ENCODE results near the gene KCNJ6. TPM values are rescaled to one million over a fixed set of nuclear protein-coding genes. Genes with fewer than 3 reads are reported as not detected.

KCNJ6 gene
- total RNA-seq, 2 experiments from 2014 or later, result not detected

DNA sequence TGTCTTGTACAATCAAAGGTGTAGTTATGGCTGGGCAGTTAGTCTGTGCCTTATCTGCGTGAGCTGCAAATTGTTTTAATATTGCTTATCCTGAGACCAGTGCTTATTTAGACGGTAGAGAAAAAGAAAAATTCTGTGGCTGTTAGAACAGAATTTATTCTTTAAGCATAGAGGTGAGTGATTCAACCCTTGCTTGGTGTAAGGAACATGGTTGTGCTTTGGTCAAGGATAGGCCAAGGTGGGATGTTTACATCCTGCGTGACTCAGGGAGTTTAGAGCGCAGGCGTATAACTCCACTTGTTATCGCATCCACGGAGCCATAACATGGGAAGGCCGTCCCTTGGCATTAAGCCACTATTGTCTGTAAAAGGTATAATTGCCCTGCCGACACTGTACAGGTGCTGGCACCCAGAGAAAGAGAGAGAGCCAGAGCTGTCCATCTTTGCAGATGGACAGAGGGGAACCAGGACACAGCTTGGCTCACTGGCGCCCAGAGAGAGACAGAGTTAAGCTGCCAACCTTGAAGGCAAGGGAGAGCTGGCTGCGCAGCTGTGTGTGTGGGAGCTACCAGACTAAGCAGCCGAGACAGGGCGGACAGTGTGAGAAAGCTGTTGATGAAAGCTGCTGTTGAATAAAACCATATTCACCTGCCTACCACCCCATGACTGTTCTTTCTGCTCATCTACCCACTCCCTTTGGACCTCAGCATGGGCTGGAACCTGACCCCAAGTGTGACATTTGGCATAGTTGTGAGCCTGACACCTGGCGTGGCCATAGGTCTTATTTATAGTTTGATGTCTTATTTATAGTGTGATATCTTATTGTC is 349.3 kb downstream of the KCNJ6 start:
- Histone ChIP-seq H3K79me2 (ENCODE audit: insufficient read depth, low read depth, low read length) (no peaks in the 10 kb centered on the region), H3K4me1 (ENCODE audit: insufficient read depth, low read length, poor library complexity, severe bottlenecking) (peaks cover 10% of the 10 kb centered on the region), H3K27ac (ENCODE audit: low read depth, low read length, poor library complexity, severe bottlenecking) (no peak overlapping the region), H3K4me2 (ENCODE audit: low read length) (no peak overlapping the region), H2AFZ (ENCODE audit: low read length) (no peak overlapping the region), H3K9me2 (ENCODE audit: insufficient read depth, low read length) (no peaks in the 10 kb centered on the region), H4K20me1 (ENCODE audit: insufficient read depth, low read length) (no peaks in the 10 kb centered on the region), H3K4me3 (ENCODE audit: low read depth, low read length, poor library complexity, severe bottlenecking) (no peak overlapping the region), H3K36me3 (ENCODE audit: insufficient read depth, low read length) (no peaks in the 10 kb centered on the region), H3K9me3 (ENCODE audit: low read length) (no peaks in the 10 kb centered on the region)
- intact Hi-C loops (cut with micrococcal nuclease; ENCODE audit: unreplicated experiment), result no loop called here
- ChIA-PET CTCF (ENCODE audit: unreplicated experiment) (no interaction called here), POLR2A (interaction anchor here (0.7 kb wide), 2 partner anchors 15 to 393 kb away, joined by 3 to 5 read pairs; no protein-coding TSS in a partner anchor)
- TF ChIP-seq, protein P1, sequence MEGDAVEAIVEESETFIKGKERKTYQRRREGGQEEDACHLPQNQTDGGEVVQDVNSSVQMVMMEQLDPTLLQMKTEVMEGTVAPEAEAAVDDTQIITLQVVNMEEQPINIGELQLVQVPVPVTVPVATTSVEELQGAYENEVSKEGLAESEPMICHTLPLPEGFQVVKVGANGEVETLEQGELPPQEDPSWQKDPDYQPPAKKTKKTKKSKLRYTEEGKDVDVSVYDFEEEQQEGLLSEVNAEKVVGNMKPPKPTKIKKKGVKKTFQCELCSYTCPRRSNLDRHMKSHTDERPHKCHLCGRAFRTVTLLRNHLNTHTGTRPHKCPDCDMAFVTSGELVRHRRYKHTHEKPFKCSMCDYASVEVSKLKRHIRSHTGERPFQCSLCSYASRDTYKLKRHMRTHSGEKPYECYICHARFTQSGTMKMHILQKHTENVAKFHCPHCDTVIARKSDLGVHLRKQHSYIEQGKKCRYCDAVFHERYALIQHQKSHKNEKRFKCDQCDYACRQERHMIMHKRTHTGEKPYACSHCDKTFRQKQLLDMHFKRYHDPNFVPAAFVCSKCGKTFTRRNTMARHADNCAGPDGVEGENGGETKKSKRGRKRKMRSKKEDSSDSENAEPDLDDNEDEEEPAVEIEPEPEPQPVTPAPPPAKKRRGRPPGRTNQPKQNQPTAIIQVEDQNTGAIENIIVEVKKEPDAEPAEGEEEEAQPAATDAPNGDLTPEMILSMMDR (conservative IDR thresholded peaks at IDR 0.05; ENCODE audit: low read length), result no peak
- no peak for TF ChIP-seq EZH2phosphoT487 (IDR thresholded peaks at IDR 0.05; ENCODE audit: borderline replicate concordance, low read depth, low read length)
- BruUV-seq (replicated peaks), result no TSS peak
- no peak for DNase-seq (ENCODE audit: low spot score)

DNA sequence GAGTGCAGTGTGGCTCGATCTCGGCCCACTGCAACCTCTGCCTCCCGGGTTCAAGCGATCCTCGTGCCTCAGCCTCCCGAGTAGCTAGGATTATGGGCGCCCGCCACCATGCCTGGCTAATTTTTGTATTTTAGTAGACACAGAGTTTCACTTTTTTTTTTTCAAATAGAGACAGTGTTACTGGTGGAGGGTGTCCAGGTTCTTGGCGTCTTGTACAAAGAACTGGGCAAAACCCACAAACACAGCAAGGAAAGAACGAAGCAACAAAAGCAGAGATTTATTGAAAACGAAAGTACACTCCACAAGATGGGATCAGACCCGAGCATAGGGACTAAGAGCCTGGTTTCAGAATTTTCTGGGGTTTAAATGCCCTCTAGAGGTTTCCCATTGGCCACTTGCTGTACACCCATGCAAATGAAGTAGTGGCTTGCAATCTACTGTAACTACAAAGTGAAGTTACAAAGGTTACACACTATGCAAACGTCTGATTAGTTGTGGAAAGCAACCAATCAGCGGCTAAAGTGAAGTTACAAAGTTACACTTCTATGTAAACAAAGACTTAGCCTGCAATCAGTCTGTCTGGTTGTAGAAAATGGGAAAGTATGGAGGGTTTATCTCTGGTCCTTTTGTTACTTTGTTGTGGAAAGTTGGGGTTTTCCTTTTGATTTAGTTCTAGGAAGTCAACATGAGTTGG is 350.6 kb downstream of the KCNJ6 start:
- no peaks in the 10 kb centered on the region for H3K9me2 ChIP-seq (ENCODE audit: insufficient read depth, low read length)
- BruUV-seq (replicated peaks), result no TSS peak
- H3K79me2 ChIP-seq (ENCODE audit: insufficient read depth, low read depth, low read length), result no peaks in the 10 kb centered on the region
- CTCF ChIA-PET (ENCODE audit: unreplicated experiment), result no interaction called here
- H4K20me1 ChIP-seq (ENCODE audit: insufficient read depth, low read length), result no peaks in the 10 kb centered on the region
- no peak overlapping the region for H3K4me2 ChIP-seq (ENCODE audit: low read length)
- POLR2A ChIA-PET, result no interaction called here
- no peak for DNase-seq (ENCODE audit: low spot score)
- H2AFZ ChIP-seq (ENCODE audit: low read length), result no peak overlapping the region
- H3K4me3 ChIP-seq (ENCODE audit: low read depth, low read length, poor library complexity, severe bottlenecking), result no peak overlapping the region
- H3K9me3 ChIP-seq (ENCODE audit: low read length), result no peaks in the 10 kb centered on the region
- peaks cover 10% of the 10 kb centered on the region for H3K4me1 ChIP-seq (ENCODE audit: insufficient read depth, low read length, poor library complexity, severe bottlenecking)
- H3K27ac ChIP-seq (ENCODE audit: low read depth, low read length, poor library complexity, severe bottlenecking), result no peak overlapping the region
- TF ChIP-seq, protein P1 (conservative IDR thresholded peaks at IDR 0.05; ENCODE audit: low read length), result no peak
- TF ChIP-seq EZH2phosphoT487 (IDR thresholded peaks at IDR 0.05; ENCODE audit: borderline replicate concordance, low read depth, low read length), result no peak
- H3K36me3 ChIP-seq (ENCODE audit: insufficient read depth, low read length), result no peaks in the 10 kb centered on the region
- intact Hi-C loops (cut with micrococcal nuclease; ENCODE audit: unreplicated experiment), result no loop called here
